BLaER1 treated with 17β-estradiol and CSF1 and Interleukin-3, amounts not matched to agents 10 nM and 100 nM (cell line): Measurements from ENCODE around the gene CLEC16A.

ENCODE experiments used
- H3K27ac ChIP-seq, 11 experiments: shearing (Covaris generic); formaldehyde crosslinking; 2 replicates each; pipeline ENCODE4 v1.8.1; 2022
- H3K27me3 ChIP-seq, 11 experiments: shearing (Covaris generic); formaldehyde crosslinking; 2 replicates each; pipeline ENCODE4 v1.8.1; 2022
- H3K36me3 ChIP-seq, 11 experiments: shearing (Covaris generic); formaldehyde crosslinking; 2 replicates each; pipeline ENCODE4 v1.8.1; 2022
- H3K4me1 ChIP-seq, 10 experiments: shearing (Covaris generic); formaldehyde crosslinking; 2 replicates each; pipeline ENCODE4 v1.8.1; 2022
- H3K4me2 ChIP-seq, 11 experiments: shearing (Covaris generic); formaldehyde crosslinking; 2 replicates each; pipeline ENCODE4 v1.8.1; 2022
- H3K4me3 ChIP-seq, 10 experiments: shearing (Covaris generic); formaldehyde crosslinking; 2 replicates each; pipeline ENCODE4 v1.8.1; 2022
- H3K9ac ChIP-seq, 11 experiments: shearing (Covaris generic); formaldehyde crosslinking; 2 replicates each; pipeline ENCODE4 v1.8.1; 2022
- H3K9me3 ChIP-seq, 11 experiments: shearing (Covaris generic); formaldehyde crosslinking; replicated peaks in 1 of 11; 2 replicates each; pipeline ENCODE4 v1.8.1; 2022
- H4K20me1 ChIP-seq, 11 experiments: shearing (Covaris generic); formaldehyde crosslinking; 2 replicates each; pipeline ENCODE4 v1.8.1; 2022
- Cebpa-rat ChIP-seq, 11 experiments: shearing (Covaris generic); IDR thresholded peaks; 2 replicates each; pipeline ENCODE4 v1.8.1; 2022

Gene CLEC16A

DNA sequence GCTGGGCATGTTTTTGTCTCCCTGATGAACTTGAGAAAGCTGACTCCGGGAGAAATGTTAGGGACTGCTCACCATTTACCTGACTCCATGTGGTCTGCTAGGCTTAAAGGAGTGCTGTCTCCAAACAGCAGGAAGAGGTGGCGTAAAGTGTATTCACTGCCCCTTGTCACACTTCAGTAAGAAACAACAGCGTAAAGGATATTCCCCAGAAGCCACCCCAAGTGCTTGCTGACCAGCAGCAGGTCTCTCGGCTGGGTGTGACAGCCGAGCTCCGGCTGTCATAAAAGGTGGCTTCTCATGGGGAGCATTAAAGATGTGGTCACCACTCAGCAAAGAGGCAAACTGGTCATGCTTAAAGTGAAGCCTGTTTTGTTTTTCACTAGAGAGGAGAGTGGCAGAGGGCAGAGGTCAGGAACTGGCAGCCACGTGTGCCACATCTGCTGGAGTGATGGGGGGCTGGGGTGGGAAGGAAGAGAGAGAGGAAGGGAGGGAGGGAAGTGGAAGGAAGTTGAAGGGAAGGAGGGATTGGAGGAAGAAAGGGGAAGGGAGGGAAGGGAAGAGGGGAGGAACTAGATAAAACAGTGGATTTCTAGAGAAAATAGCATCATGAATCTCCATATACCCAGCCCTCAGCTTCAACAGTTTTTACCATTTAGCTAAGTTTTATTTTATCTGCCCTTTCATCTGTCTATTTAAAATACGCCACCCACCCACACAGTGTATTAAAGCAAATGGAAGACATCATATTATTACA lies 119.3 kb downstream of the CLEC16A start:
- no peak for TF ChIP-seq Cebpa-rat (IDR thresholded peaks at IDR 0.05)
- H3K27ac ChIP-seq = no peak overlapping the region
- H3K4me3 ChIP-seq = no peak overlapping the region
- H3K9me3 ChIP-seq = no peaks in the 10 kb centered on the region
- no peak overlapping the region for H3K9ac ChIP-seq
- peaks cover 5 to 18% (median 11%) of the 10 kb centered on the region in 10 experiments for H3K4me1 ChIP-seq
- H3K4me2 ChIP-seq = peak overlapping the region in 10 of 11 experiments; percentile 4 to 53 (median 33); a peak in 16 of 22 replicates
- H4K20me1 ChIP-seq = peaks cover 0 to 21% (median 0%) of the 10 kb centered on the region in 11 experiments; a peak in 2 of 22 replicates
- peaks cover 43 to 72% (median 61%) of the 10 kb centered on the region in 11 experiments for H3K36me3 ChIP-seq
- no peaks in the 10 kb centered on the region for H3K27me3 ChIP-seq

DNA sequence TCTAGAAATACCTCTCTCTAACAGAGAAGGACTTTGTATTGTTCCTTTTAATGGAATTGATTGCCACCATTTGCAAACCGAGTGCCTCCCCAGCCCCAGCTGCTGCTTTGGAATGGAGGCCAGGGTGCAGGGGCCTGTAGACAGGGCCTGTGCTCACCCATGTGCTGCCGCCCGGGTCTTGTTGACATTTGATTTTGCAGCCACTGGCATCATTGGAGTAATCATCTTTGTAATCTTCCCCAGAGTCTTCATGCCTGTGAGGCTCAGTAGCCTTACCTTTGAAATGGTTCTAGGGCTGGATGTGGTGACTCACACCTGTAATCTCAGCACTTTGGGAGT lies 119.8 kb downstream of the CLEC16A start:
- Histone ChIP-seq H3K4me2 (peak overlapping the region in 1 of 11 experiments; percentile 33; a peak in 1 of 22 replicates), H3K36me3 (peaks cover 43 to 73% (median 64%) of the 10 kb centered on the region in 11 experiments), H3K9me3 (no peaks in the 10 kb centered on the region), H3K27ac (no peak overlapping the region), H4K20me1 (peaks cover 0 to 21% (median 0%) of the 10 kb centered on the region in 11 experiments; a peak in 2 of 22 replicates), H3K4me3 (no peak overlapping the region), H3K9ac (no peak overlapping the region), H3K4me1 (peaks cover 5 to 18% (median 9%) of the 10 kb centered on the region in 10 experiments), H3K27me3 (no peaks in the 10 kb centered on the region)
- no peak for TF ChIP-seq Cebpa-rat (IDR thresholded peaks at IDR 0.05)

DNA sequence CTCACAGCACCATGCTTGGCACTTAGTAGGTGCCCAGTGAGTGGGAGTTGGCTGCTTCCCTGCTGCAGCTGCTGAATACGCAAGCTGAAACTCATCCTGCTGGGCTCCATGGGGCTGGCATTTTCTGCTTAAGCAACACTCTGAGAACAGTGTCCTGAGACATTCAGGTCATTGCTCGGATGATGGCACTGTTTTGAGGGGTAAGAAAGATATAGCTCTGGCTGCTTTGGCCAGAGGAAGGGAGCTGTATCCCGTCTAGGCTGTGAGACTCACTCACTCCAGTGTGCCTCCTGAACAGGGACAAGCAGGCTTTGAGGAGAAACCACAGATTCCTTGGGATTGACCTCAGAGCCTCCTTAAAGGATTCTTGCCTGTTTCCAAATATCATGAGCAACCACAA lies 120.5 kb downstream of the CLEC16A start:
- H3K4me3 ChIP-seq = no peak overlapping the region
- H3K27me3 ChIP-seq = no peaks in the 10 kb centered on the region
- H3K36me3 ChIP-seq = peaks cover 43 to 72% (median 64%) of the 10 kb centered on the region in 11 experiments
- no peak overlapping the region for H3K9ac ChIP-seq
- H4K20me1 ChIP-seq = peaks cover 0 to 17% (median 0%) of the 10 kb centered on the region in 11 experiments; a peak in 2 of 22 replicates
- H3K27ac ChIP-seq = no peak overlapping the region
- no peaks in the 10 kb centered on the region for H3K9me3 ChIP-seq
- H3K4me2 ChIP-seq = no peak overlapping the region
- no peak for TF ChIP-seq Cebpa-rat (IDR thresholded peaks at IDR 0.05)
- peaks cover 5 to 18% (median 9%) of the 10 kb centered on the region in 10 experiments for H3K4me1 ChIP-seq

DNA sequence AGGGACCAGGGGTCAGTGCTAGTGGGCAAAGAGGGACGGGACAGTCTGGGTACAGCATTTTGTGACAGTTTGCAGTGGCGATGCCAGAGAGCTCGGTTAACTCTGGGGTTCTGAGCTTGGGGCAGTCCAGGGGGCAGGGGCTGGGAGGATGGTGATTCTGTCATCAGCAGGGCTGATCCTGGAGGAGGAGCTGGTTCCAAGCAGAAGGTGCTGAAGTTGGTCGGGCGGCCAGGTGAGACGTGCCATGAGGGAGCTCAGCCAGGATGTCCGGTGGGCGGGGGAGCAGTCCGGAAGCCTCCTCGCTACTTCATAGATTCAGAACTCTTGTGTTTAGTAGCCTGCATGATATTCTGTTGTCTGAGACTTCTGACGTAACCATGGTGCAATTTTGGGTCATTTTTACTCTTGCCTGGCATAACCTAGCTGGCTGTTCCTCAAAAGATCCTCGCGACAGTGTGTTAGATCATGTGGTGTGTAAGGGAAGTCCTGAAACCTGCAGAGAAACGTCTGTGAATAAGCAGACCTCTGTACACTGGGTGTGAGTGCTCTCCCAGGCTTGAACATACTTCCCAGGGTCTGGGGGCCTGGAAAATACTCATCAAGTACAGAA lies 122.0 kb downstream of the CLEC16A start:
- peak overlapping the region in 1 of 11 experiments; percentile 5; a peak in 1 of 22 replicates for H3K27ac ChIP-seq
- H3K9ac ChIP-seq = no peak overlapping the region
- no peak for TF ChIP-seq Cebpa-rat (IDR thresholded peaks at IDR 0.05)
- no peaks in the 10 kb centered on the region for H3K27me3 ChIP-seq
- peaks cover 0 to 15% (median 0%) of the 10 kb centered on the region in 11 experiments; a peak in 1 of 22 replicates for H4K20me1 ChIP-seq
- no peaks in the 10 kb centered on the region for H3K9me3 ChIP-seq
- peaks cover 28 to 69% (median 58%) of the 10 kb centered on the region in 11 experiments for H3K36me3 ChIP-seq
- no peak overlapping the region; a peak in 1 of 22 replicates for H3K4me2 ChIP-seq
- H3K4me3 ChIP-seq = no peak overlapping the region
- peaks cover 5 to 18% (median 9%) of the 10 kb centered on the region in 10 experiments for H3K4me1 ChIP-seq

DNA sequence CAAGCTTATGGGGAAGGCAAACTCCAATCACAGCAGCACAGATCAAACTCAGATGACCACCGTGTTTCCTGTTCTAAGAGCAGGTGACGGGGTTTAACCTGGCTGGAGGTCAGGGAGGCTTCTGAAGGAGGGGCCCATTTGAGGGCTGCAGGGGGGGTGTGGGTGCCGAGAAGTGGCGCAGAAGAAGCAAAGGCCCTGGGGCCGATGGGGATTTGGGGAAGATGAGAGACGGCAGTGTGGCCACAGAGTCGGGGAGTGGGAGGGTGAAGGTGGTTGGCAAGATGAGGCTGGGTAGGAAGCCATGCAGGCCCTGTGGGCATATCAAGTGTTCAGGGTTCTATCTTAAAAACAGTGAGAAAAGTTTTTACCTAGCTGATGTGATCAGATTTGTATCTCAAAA lies 122.9 kb downstream of the CLEC16A start:
- Histone ChIP-seq H3K4me2 (no peak overlapping the region), H3K36me3 (peaks cover 27 to 70% (median 50%) of the 10 kb centered on the region in 11 experiments), H3K9ac (no peak overlapping the region), H3K4me1 (peaks cover 5 to 18% (median 9%) of the 10 kb centered on the region in 10 experiments), H4K20me1 (peaks cover 0 to 15% (median 0%) of the 10 kb centered on the region in 11 experiments; a peak in 2 of 22 replicates), H3K4me3 (no peak overlapping the region), H3K27ac (no peak overlapping the region), H3K9me3 (no peaks in the 10 kb centered on the region), H3K27me3 (no peaks in the 10 kb centered on the region)
- no peak for TF ChIP-seq Cebpa-rat (IDR thresholded peaks at IDR 0.05)

DNA sequence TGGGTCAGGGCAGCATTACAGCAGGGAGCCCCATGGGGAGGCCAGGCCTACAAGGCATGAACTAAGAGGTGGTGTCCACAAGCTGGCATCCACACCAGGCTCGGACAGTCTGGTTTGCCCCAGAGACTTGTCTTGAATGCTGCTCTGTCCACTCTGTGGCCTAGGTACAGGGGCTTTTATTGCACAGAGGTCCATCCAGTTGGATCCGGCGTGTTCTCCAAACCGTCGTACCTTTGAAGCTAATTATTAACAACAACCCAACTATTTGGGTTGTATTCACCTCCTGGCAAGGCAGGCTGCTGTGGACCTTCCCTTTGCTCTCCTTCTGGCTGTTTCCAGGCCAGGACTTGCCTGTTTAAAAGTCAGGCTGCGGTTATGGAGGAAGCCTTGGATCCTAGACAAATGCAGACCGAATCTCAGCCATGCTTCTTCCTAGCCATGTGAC lies 123.4 kb downstream of the CLEC16A start:
- Histone ChIP-seq H3K9me3 (no peaks in the 10 kb centered on the region), H3K27me3 (no peaks in the 10 kb centered on the region), H3K36me3 (peaks cover 28 to 74% (median 50%) of the 10 kb centered on the region in 11 experiments), H3K27ac (no peak overlapping the region), H4K20me1 (peaks cover 0 to 15% (median 0%) of the 10 kb centered on the region in 11 experiments; a peak in 3 of 22 replicates), H3K9ac (no peak overlapping the region), H3K4me2 (no peak overlapping the region), H3K4me1 (peaks cover 5 to 23% (median 14%) of the 10 kb centered on the region in 10 experiments), H3K4me3 (no peak overlapping the region)
- no peak for TF ChIP-seq Cebpa-rat (IDR thresholded peaks at IDR 0.05)

DNA sequence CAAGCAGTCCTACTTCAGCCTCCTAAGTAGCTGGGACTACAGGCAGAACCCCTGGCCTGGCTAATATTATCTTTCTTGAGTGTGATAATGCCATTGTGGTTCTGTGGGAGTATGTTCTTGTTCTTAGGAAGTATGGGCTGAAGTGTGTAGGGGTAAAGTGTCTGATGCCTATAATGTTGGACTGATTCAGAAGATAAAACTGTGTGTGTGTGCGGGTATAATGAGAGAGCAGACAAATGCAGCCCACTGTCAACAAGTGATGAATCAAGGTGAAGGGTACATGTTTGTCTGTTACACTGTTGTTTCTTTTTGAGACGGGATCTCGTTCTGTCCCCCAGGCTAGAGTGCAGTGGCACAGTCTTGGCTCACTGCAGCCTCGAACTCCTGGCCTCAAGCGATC lies 127.5 kb downstream of the CLEC16A start:
- H3K9ac ChIP-seq = no peak overlapping the region
- TF ChIP-seq Cebpa-rat (IDR thresholded peaks at IDR 0.05) = no peak
- no peak overlapping the region for H3K27ac ChIP-seq
- H3K27me3 ChIP-seq = no peaks in the 10 kb centered on the region
- peaks cover 12 to 32% (median 28%) of the 10 kb centered on the region in 10 experiments; a peak in 18 of 20 replicates for H3K4me1 ChIP-seq
- no peak overlapping the region for H3K4me2 ChIP-seq
- peaks cover 8 to 74% (median 35%) of the 10 kb centered on the region in 11 experiments; a peak in 17 of 22 replicates for H3K36me3 ChIP-seq
- no peaks in the 10 kb centered on the region for H3K9me3 ChIP-seq
- H3K4me3 ChIP-seq = no peak overlapping the region
- peaks cover 0 to 14% (median 5%) of the 10 kb centered on the region in 11 experiments; a peak in 5 of 22 replicates for H4K20me1 ChIP-seq

DNA sequence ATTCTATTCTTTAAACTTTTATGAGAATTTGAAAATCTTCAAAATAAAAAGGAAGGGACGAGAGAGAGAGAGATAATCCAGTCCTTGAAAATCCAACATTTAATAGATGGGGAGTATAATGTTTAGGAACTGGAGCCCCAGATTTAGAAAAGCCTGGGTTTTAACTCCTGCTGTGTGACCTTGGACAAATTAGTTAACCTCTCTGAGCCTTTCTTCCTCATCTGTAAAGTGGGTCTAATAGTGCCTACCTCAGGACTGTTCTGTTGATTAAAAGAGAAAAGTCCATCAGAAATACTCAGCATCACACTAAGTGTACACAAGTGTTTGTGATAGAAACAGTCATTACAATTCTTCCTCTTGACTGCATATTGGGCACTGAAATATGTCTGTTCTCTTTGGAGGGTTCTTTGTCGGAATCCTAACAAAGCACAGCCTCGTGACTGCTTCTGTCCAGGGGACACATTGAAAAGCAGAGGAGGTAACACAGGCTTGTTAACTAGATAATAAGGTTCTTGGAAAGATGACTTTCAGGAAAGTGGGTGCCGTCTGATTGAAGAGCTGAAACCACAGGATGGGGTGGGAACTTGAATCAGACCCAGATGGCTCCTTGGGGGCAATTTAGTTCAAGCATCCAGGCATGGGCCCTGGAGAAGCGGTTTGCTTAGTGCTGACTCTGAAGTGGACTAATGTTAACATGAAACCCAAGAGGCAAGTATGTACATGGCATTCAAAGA lies 128.2 kb downstream of the CLEC16A start:
- Histone ChIP-seq H4K20me1 (peaks cover 0 to 14% (median 5%) of the 10 kb centered on the region in 11 experiments; a peak in 5 of 22 replicates), H3K27ac (no peak overlapping the region), H3K27me3 (no peaks in the 10 kb centered on the region), H3K4me2 (peak overlapping the region in 8 of 11 experiments; percentile 8 to 39 (median 30); a peak in 16 of 22 replicates), H3K36me3 (peaks cover 8 to 70% (median 32%) of the 10 kb centered on the region in 11 experiments; a peak in 17 of 22 replicates), H3K4me1 (peaks cover 20 to 40% (median 34%) of the 10 kb centered on the region in 10 experiments), H3K4me3 (no peak overlapping the region), H3K9me3 (no peaks in the 10 kb centered on the region), H3K9ac (no peak overlapping the region)
- no peak for TF ChIP-seq Cebpa-rat (IDR thresholded peaks at IDR 0.05)
